ENCODE data around the gene COL8A2. TPM values are rescaled to one million over a fixed set of nuclear protein-coding genes. Genes with fewer than 3 reads are reported as not detected.

Gene COL8A2
- total RNA-seq, 1 donor from 2014 or later = not detected

DNA sequence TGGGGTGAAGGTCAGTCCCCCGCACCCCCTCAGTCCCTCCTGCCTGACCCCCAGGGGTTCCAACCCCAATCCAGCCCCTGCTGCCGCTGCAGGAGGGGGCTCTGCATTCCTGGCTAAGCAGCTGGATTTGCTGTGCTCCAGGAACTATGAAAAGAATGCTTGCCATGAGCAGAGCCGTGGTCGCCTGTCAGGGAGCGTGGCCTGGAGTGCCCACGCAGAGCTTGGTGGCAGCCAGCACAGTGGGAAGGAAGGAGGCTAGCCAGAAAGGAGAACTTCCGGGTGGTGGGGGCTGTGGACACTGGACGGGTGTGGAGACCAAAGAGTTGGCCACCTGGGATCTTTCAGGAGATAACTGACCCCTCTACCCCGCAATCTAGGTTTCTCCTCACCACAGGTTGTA is 5.6 kb downstream of the COL8A2 start:
- no peak for DNase-seq
- peaks cover 4% of the 10 kb centered on the region for H3K4me1 Mint-ChIP-seq (ENCODE audit: low read depth, unreplicated experiment)
- H3K9me3 Mint-ChIP-seq (ENCODE audit: unreplicated experiment) = no peaks in the 10 kb centered on the region
- H3K27ac Mint-ChIP-seq (ENCODE audit: unreplicated experiment) = no peak overlapping the region
- no peak overlapping the region for H3K4me3 Mint-ChIP-seq (ENCODE audit: unreplicated experiment)
- TF ChIP-seq, protein P1, sequence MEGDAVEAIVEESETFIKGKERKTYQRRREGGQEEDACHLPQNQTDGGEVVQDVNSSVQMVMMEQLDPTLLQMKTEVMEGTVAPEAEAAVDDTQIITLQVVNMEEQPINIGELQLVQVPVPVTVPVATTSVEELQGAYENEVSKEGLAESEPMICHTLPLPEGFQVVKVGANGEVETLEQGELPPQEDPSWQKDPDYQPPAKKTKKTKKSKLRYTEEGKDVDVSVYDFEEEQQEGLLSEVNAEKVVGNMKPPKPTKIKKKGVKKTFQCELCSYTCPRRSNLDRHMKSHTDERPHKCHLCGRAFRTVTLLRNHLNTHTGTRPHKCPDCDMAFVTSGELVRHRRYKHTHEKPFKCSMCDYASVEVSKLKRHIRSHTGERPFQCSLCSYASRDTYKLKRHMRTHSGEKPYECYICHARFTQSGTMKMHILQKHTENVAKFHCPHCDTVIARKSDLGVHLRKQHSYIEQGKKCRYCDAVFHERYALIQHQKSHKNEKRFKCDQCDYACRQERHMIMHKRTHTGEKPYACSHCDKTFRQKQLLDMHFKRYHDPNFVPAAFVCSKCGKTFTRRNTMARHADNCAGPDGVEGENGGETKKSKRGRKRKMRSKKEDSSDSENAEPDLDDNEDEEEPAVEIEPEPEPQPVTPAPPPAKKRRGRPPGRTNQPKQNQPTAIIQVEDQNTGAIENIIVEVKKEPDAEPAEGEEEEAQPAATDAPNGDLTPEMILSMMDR (IDR thresholded peaks at IDR 0.05; ENCODE audit: partially characterized antibody, unreplicated experiment) = no peak
- no peaks in the 10 kb centered on the region for H3K36me3 Mint-ChIP-seq (ENCODE audit: unreplicated experiment)
- H3K27me3 Mint-ChIP-seq (ENCODE audit: unreplicated experiment) = peaks cover 19% of the 10 kb centered on the region

DNA sequence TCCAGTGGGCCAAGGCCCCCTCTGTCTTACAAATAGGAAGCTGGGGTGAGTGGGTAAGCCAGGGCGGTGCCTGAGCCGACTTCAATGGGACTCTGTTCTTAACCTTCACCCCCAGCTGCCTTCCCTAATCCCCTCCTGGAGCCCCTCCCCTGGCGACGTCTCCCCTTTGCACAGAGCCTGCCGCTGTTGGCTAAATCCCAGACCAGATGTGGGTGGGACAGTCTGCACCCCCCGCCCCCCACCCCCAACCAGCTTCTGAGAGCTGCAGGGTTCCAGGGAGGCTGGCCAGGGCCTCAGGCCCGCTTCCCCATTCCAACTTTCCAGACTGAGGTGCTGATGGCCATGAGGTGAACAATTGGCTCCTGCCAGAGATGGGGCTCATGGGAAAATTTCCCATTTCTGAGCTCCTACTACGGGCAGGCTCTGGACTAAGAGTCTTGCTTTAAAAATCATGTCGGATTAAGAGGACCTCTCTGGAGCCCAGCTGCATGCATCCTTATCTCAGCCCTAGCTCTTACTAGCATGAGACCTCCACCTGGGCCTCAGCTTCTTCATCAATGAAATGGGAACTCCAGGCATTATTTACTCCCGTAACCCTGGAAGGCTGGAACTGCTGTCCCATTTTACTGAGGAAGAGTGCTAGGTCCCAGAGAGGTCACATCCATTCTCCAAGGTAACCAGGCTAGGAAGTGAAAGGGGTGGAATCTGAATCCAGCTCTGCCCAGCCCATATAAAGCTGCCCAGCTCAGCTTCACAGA is 6.4 kb downstream of the COL8A2 start:
- Mint-ChIP-seq H3K4me1 (ENCODE audit: low read depth, unreplicated experiment) (peaks cover 4% of the 10 kb centered on the region), H3K27me3 (ENCODE audit: unreplicated experiment) (peaks cover 16% of the 10 kb centered on the region), H3K27ac (ENCODE audit: unreplicated experiment) (no peak overlapping the region), H3K4me3 (ENCODE audit: unreplicated experiment) (no peak overlapping the region), H3K36me3 (ENCODE audit: unreplicated experiment) (no peaks in the 10 kb centered on the region), H3K9me3 (ENCODE audit: unreplicated experiment) (no peaks in the 10 kb centered on the region)
- DNase-seq = no peak
- TF ChIP-seq, protein P1 (IDR thresholded peaks at IDR 0.05; ENCODE audit: partially characterized antibody, unreplicated experiment) = no peak

DNA sequence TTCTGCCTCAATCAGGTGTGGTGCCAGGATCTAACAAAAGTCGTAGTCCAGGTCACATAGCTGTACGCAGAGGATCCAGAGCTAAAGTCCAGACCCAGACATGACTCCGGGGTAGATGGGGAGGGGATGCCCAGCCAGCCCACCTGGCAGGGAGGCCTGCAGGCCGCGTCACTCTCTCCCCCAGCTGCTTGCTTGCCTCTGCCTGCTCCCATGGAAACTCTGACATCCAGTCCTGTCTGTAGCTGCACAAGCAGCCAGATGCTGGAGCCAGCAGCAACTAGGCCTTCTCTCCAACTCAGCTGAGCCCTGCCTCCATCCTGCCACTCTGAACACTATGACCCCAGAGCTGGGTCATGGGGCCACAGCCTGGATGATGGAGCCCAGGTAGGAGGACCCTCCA is 8.1 kb downstream of the COL8A2 start:
- Mint-ChIP-seq H3K36me3 (ENCODE audit: unreplicated experiment) (peaks cover 5% of the 10 kb centered on the region), H3K4me1 (ENCODE audit: low read depth, unreplicated experiment) (no peaks in the 10 kb centered on the region), H3K9me3 (ENCODE audit: unreplicated experiment) (no peaks in the 10 kb centered on the region), H3K27ac (ENCODE audit: unreplicated experiment) (no peak overlapping the region), H3K4me3 (ENCODE audit: unreplicated experiment) (no peak overlapping the region), H3K27me3 (ENCODE audit: unreplicated experiment) (peaks cover 14% of the 10 kb centered on the region)
- no peak for DNase-seq
- TF ChIP-seq, protein P1 (IDR thresholded peaks at IDR 0.05; ENCODE audit: partially characterized antibody, unreplicated experiment) = no peak

DNA sequence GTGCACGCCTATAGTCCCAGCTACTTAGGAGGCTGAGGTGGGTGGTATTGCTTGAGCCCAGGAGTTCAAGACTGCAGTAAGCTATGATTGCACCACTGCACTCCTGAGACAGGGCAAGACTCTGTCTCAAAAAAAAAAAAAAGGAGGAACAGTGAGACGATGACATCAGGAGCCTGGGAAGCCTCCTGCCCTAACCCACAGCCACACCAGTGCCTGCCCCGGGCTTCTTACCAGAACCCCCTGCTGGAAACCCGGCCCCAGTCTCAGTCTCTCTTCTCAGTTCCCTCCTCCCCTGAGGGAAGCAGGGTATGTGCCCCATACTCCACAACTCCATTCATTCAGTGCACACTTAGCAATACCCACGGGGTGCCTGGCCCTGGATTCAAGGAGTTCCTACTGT is 9.1 kb downstream of the COL8A2 start:
- H3K4me3 Mint-ChIP-seq (ENCODE audit: unreplicated experiment) = no peak overlapping the region
- TF ChIP-seq, protein P1 (IDR thresholded peaks at IDR 0.05; ENCODE audit: partially characterized antibody, unreplicated experiment) = no peak
- H3K27ac Mint-ChIP-seq (ENCODE audit: unreplicated experiment) = no peak overlapping the region
- no peaks in the 10 kb centered on the region for H3K4me1 Mint-ChIP-seq (ENCODE audit: low read depth, unreplicated experiment)
- peaks cover 5% of the 10 kb centered on the region for H3K36me3 Mint-ChIP-seq (ENCODE audit: unreplicated experiment)
- H3K27me3 Mint-ChIP-seq (ENCODE audit: unreplicated experiment) = peaks cover 22% of the 10 kb centered on the region
- no peaks in the 10 kb centered on the region for H3K9me3 Mint-ChIP-seq (ENCODE audit: unreplicated experiment)
- DNase-seq = no peak

DNA sequence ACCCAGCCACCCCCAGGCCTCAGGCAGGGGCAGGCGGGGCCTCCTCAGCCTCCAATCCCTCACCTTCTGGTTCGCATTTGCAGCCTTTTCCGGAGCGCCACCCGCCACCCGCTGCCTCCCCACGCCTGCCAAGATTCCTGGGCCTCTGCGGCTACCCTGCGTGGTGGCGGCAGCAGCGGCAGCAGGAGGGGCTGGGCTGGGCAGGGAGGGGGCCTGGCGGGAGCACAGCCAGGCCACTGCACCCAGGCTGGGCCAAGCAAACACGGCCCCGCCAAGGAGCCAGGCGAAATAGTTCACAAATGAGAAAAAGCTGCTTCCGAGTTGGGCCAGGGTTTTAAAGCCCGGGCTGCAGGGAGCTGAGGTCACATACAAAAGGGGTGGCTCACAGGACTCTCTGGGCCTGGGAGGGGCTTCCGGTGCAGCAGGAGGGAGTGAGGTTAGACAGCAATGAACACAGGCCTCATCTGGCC is 9.8 kb downstream of the COL8A2 start:
- DNase-seq = no peak
- Mint-ChIP-seq H3K36me3 (ENCODE audit: unreplicated experiment) (peaks cover 5% of the 10 kb centered on the region), H3K27me3 (ENCODE audit: unreplicated experiment) (peaks cover 22% of the 10 kb centered on the region), H3K4me3 (ENCODE audit: unreplicated experiment) (no peak overlapping the region), H3K9me3 (ENCODE audit: unreplicated experiment) (no peaks in the 10 kb centered on the region), H3K4me1 (ENCODE audit: low read depth, unreplicated experiment) (no peaks in the 10 kb centered on the region), H3K27ac (ENCODE audit: unreplicated experiment) (no peak overlapping the region)
- TF ChIP-seq, protein P1 (IDR thresholded peaks at IDR 0.05; ENCODE audit: partially characterized antibody, unreplicated experiment) = no peak

Data from glutamatergic neuron (in vitro differentiated cells).